GM12878 (cell line): Measurements from ENCODE around the gene SLC38A3. TPM values are rescaled to one million over a fixed set of nuclear protein-coding genes. Genes with fewer than 3 reads are reported as not detected.

Source experiments
- BACH1 ChIP-seq: fragments of 450-650 bp; IDR thresholded peaks from 2 replicates; pipeline ENCODE4 v1.6.1; 2017; ENCODE audit warnings: mild to moderate bottlenecking, borderline replicate concordance
- BCL11A ChIP-seq: IDR thresholded peaks from 2 replicates; pipeline ENCODE4 v1.6.1; 2011; ENCODE audit warnings: low read depth, low read length
- BHLHE40 ChIP-seq, 2 experiments: fragments of 450-650 bp in 1 of 2; IDR thresholded peaks; 2 replicates each; pipeline ENCODE4 v1.6.1; 2011 to 2017; ENCODE audit warnings: low read depth in 2 of 2, borderline replicate concordance in 1 of 2, improper control_type of control experiment in 1 of 2, low read length in 1 of 2, mild to moderate bottlenecking in 1 of 2
- BMI1 ChIP-seq: fragments of 450-650 bp; IDR thresholded peaks from 2 replicates; pipeline ENCODE4 v1.6.1; 2016; ENCODE audit warnings: mild to moderate bottlenecking, moderate library complexity, borderline replicate concordance
- BRCA1 ChIP-seq: IDR thresholded peaks from 2 replicates; pipeline ENCODE4 v1.6.1; 2011; ENCODE audit warnings: low read depth, low read length, improper control_type of control experiment
- EED ChIP-seq: sonication (generic); IDR thresholded peaks from 2 replicates; pipeline ENCODE4 v1.6.1; 2016; ENCODE audit warnings: antibody characterized with exemption, low read depth
- FOXM1 ChIP-seq: IDR thresholded peaks from 2 replicates; pipeline ENCODE4 v1.6.1; 2012; ENCODE audit warnings: low read depth, mild to moderate bottlenecking, inconsistent platforms, low read length, moderate library complexity
- HCFC1 ChIP-seq: fragments of 150-350 bp; IDR thresholded peaks from 2 replicates; pipeline ENCODE4 v1.6.1; 2014; ENCODE audit warnings: low read length
- HDAC6 ChIP-seq: fragments of 200-600 bp; sonication (generic); IDR thresholded peaks from one replicate; pipeline ENCODE4 v1.8.0; 2017; ENCODE audit warnings: antibody characterized with exemption; ENCODE audit not compliant: unreplicated experiment
- MEF2B ChIP-seq: fragments of 450-650 bp; IDR thresholded peaks from 2 replicates; pipeline ENCODE4 v1.6.1; 2018; ENCODE audit warnings: mild to moderate bottlenecking, moderate library complexity; ENCODE audit not compliant: partially characterized antibody, poor library complexity, severe bottlenecking
- PML ChIP-seq: IDR thresholded peaks from 2 replicates; pipeline ENCODE4 v1.6.1; 2012; ENCODE audit warnings: low read length, inconsistent platforms
- POLR2AphosphoS2 ChIP-seq: IDR thresholded peaks from 2 replicates; pipeline ENCODE4 v1.6.1; 2011; ENCODE audit warnings: low read depth, mild to moderate bottlenecking, low read length, improper control_type of control experiment, moderate library complexity
- POU2F2 ChIP-seq: IDR thresholded peaks from 3 replicates; pipeline ENCODE4 v1.6.1; 2011; ENCODE audit warnings: low read depth, mild to moderate bottlenecking, low read length, borderline replicate concordance
- SIN3A ChIP-seq: IDR thresholded peaks from 2 replicates; pipeline ENCODE4 v1.6.1; 2012; ENCODE audit warnings: low read depth, low read length, improper control_type of control experiment
- SRF ChIP-seq, 2 experiments: IDR thresholded peaks; 2 replicates each; pipeline ENCODE4 v1.6.1; 2011; ENCODE audit warnings: low read depth in 2 of 2, low read length in 2 of 2, mild to moderate bottlenecking in 1 of 2, moderate library complexity in 1 of 2
- SUZ12 ChIP-seq: fragments of 200-600 bp; sonication (generic); IDR thresholded peaks from one replicate; pipeline ENCODE4 v1.6.1; 2018; ENCODE audit warnings: antibody characterized with exemption, mild to moderate bottlenecking; ENCODE audit not compliant: unreplicated experiment
- ZNF24 ChIP-seq: fragments of 450-650 bp; IDR thresholded peaks from 2 replicates; pipeline ENCODE4 v1.6.1; 2017; ENCODE audit warnings: antibody characterized with exemption, mild to moderate bottlenecking
- ZNF384 ChIP-seq: IDR thresholded peaks from 2 replicates; pipeline ENCODE4 v1.6.1; 2012; ENCODE audit warnings: low read depth, mild to moderate bottlenecking, low read length, improper control_type of control experiment, borderline replicate concordance
- polyA plus RNA-seq, 11 experiments: library from polyadenylated mRNA; depleted of rRNA in 4 of 11; unstranded in 6 of 11; stranded (reverse) in 5 of 11; fragments of >200 nt; fragmentation: Nextera tagmentation in 4 of 11; fragmentation: Illumina TruSeq in 1 of 11; extraction: Ambion mirVana in 4 of 11; extraction: Trizol in 1 of 11; gene quantifications; 1 replicate in 1 of 11; 2 replicates in 10 of 11; pipeline versions ENCODE4 v1.2.1 to v1.2.3, GENCODE V29; 2011 to 2016; ENCODE audit warnings: inconsistent platforms in 2 of 11, missing spikeins in 2 of 11, low read depth in 1 of 11
- total RNA-seq, 4 experiments: library from RNA; depleted of rRNA in 3 of 4; stranded (reverse); fragments of >200 nt in 3 of 4; fragmentation: Illumina TruSeq in 1 of 4; extraction: Trizol in 1 of 4; gene quantifications; 2 replicates each; pipeline versions ENCODE4 v1.2.1 to v1.2.3, GENCODE V29; 2013 to 2021
- TF ChIP-seq, protein P1 (sequence below): fragments of 450-650 bp; IDR thresholded peaks from 2 replicates; pipeline ENCODE4 v1.6.1; 2018; ENCODE audit warnings: borderline replicate concordance, mild to moderate bottlenecking; ENCODE audit not compliant: partially characterized antibody
- TF ChIP-seq, protein P2 (sequence below): IDR thresholded peaks from 2 replicates; pipeline ENCODE4 v1.6.1; 2012; ENCODE audit warnings: low read depth, low read length, improper control_type of control experiment
- TF ChIP-seq, protein P3 (sequence below): fragments of 450-650 bp; IDR thresholded peaks from 2 replicates; pipeline ENCODE4 v1.6.1; 2017; ENCODE audit warnings: mild to moderate bottlenecking, moderate library complexity
- TF ChIP-seq, protein P4 (sequence below): fragments of 450-650 bp; IDR thresholded peaks from 2 replicates; pipeline ENCODE4 v1.6.1; 2017; ENCODE audit warnings: mild to moderate bottlenecking

The SLC38A3 gene
- total and polyA plus RNA-seq, 10 of the 15 experiments (the other 5 are each of a cell fraction or from before 2014, with no cell fraction given): 0.14 TPM; not detected in 9

DNA sequence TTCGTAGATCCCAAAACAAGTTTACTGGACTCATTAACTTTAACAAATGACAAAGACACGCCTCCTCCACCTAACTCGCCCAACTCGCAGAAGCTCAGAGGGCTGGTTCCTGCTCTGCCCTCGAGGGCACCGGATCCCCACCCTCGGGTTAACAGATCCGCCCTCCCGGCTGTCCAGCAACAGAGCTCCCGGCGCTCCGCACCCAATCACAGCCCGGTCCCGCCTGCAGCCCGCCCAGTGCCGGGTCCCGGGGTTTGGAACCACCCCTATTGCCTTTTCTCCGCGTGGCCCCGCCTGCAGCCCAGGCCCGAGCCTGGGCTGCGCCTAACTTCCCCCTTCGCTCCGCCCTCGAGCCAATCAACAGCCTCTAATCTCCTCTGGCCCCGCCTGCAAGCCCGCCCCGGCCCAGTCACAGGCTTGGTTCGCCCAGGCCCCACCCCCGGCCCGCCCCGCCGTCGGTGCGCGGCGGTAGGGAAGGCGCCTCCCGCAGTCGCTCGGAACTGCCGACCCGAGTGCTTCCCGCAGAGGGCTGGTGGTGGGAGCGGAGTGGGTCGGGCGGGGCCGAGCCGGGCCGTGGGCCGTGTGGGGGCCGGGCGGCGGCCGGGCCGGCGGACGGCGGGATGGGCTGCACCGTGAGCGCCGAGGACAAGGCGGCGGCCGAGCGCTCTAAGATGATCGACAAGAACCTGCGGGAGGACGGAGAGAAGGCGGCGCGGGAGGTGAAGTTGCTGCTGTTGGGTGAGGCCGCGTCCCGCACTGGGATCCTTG, 30.8 kb downstream of the SLC38A3 start, which contains the start of gene GNAI2 (continued):
- TF ChIP-seq BHLHE40 (IDR thresholded peaks at IDR 0.05; ENCODE audit: borderline replicate concordance in 1 of 2, low read depth in 2 of 2, low read length in 1 of 2) (peak; percentile 8 to 37; a peak in 2 of 4 replicates), PML (0 out of 2 replicates have a peak, but pooled peaks have one; percentile 30), MEF2B (no peak), BRCA1 (no peak), POU2F2 (peak; percentile 83), POLR2AphosphoS2 (peak; percentile 86), HCFC1 (no peak; the same call in 1 of the 2 replicates), EED (no peak), SUZ12 (no peak), HDAC6 (peak; percentile 42), BMI1 (no peak), ZNF24 (no peak), BACH1 (peak; percentile 93), FOXM1 (no peak), SRF (IDR thresholded peaks at IDR 0.05; ENCODE audit: low read depth in 2 of 2, low read length in 2 of 2) (0 out of 4 replicates have a peak, but pooled peaks of 1 of the 2 experiments have one; percentile 9), BCL11A (no peak), SIN3A (peak; percentile 43), ZNF384 (no peak)
- TF ChIP-seq, protein P1, sequence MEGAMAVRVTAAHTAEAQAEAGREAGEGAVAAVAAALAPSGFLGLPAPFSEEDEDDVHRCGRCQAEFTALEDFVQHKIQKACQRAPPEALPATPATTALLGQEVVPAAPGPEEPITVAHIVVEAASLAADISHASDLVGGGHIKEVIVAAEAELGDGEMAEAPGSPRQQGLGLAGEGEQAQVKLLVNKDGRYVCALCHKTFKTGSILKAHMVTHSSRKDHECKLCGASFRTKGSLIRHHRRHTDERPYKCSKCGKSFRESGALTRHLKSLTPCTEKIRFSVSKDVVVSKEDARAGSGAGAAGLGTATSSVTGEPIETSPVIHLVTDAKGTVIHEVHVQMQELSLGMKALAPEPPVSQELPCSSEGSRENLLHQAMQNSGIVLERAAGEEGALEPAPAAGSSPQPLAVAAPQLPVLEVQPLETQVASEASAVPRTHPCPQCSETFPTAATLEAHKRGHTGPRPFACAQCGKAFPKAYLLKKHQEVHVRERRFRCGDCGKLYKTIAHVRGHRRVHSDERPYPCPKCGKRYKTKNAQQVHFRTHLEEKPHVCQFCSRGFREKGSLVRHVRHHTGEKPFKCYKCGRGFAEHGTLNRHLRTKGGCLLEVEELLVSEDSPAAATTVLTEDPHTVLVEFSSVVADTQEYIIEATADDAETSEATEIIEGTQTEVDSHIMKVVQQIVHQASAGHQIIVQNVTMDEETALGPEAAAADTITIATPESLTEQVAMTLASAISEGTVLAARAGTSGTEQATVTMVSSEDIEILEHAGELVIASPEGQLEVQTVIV: no peak
- TF ChIP-seq, protein P2, sequence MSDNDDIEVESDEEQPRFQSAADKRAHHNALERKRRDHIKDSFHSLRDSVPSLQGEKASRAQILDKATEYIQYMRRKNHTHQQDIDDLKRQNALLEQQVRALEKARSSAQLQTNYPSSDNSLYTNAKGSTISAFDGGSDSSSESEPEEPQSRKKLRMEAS: no peak; the same call in 1 of the 2 replicates
- TF ChIP-seq, protein P3, sequence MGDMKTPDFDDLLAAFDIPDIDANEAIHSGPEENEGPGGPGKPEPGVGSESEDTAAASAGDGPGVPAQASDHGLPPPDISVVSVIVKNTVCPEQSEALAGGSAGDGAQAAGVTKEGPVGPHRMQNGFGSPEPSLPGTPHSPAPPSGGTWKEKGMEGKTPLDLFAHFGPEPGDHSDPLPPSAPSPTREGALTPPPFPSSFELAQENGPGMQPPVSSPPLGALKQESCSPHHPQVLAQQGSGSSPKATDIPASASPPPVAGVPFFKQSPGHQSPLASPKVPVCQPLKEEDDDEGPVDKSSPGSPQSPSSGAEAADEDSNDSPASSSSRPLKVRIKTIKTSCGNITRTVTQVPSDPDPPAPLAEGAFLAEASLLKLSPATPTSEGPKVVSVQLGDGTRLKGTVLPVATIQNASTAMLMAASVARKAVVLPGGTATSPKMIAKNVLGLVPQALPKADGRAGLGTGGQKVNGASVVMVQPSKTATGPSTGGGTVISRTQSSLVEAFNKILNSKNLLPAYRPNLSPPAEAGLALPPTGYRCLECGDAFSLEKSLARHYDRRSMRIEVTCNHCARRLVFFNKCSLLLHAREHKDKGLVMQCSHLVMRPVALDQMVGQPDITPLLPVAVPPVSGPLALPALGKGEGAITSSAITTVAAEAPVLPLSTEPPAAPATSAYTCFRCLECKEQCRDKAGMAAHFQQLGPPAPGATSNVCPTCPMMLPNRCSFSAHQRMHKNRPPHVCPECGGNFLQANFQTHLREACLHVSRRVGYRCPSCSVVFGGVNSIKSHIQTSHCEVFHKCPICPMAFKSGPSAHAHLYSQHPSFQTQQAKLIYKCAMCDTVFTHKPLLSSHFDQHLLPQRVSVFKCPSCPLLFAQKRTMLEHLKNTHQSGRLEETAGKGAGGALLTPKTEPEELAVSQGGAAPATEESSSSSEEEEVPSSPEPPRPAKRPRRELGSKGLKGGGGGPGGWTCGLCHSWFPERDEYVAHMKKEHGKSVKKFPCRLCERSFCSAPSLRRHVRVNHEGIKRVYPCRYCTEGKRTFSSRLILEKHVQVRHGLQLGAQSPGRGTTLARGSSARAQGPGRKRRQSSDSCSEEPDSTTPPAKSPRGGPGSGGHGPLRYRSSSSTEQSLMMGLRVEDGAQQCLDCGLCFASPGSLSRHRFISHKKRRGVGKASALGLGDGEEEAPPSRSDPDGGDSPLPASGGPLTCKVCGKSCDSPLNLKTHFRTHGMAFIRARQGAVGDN: peak; percentile 67
- TF ChIP-seq, protein P4, sequence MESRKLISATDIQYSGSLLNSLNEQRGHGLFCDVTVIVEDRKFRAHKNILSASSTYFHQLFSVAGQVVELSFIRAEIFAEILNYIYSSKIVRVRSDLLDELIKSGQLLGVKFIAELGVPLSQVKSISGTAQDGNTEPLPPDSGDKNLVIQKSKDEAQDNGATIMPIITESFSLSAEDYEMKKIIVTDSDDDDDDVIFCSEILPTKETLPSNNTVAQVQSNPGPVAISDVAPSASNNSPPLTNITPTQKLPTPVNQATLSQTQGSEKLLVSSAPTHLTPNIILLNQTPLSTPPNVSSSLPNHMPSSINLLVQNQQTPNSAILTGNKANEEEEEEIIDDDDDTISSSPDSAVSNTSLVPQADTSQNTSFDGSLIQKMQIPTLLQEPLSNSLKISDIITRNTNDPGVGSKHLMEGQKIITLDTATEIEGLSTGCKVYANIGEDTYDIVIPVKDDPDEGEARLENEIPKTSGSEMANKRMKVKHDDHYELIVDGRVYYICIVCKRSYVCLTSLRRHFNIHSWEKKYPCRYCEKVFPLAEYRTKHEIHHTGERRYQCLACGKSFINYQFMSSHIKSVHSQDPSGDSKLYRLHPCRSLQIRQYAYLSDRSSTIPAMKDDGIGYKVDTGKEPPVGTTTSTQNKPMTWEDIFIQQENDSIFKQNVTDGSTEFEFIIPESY: no peak
